ENCODE results near the gene RBCK1. TPM values are rescaled to one million over a fixed set of nuclear protein-coding genes. Genes with fewer than 3 reads are reported as not detected.

The RBCK1 gene
- total and polyA plus RNA-seq, 10 of the 15 experiments (the other 5 are each of a cell fraction or from before 2014, with no cell fraction given) = 14.1 to 99.7 (median 76.0) TPM

DNA sequence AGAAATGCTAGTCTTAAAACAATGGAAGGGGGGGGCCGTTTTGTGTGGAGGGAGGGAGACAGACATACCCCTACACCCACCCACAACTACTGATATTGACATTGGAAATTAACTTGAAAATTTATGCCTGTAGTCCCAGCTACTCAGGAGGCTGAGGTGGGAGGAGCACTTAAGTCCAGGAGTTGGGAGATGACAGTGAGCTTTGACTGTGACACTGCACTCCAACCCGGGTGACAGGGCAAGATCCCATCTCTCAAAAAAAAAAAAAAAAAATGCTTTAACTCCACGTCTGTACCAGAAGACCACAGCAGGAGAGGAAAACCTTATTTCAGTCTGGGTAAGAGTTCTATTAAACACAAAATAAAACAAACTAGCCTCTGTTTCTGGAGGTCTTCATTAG is 52.1 kb downstream of the RBCK1 start:
- ChIA-PET POLR2A (interaction anchor here (0.5 to 1.6 kb wide), 4 partner anchors 11 to 96 kb away, joined by 3 to 7 read pairs (median 4); no protein-coding TSS in a partner anchor), SMC1A (ENCODE audit: uncharacterized antibody, unreplicated experiment) (interaction anchor here (1.2 to 1.6 kb wide), 4 partner anchors 12 to 79 kb away, joined by 3 to 5 read pairs (median 4); no protein-coding TSS in a partner anchor), RAD21 (ENCODE audit: unreplicated experiment) (interaction anchor here (1.3 to 1.5 kb wide), 2 partner anchors 51 to 108 kb away, joined by 3 to 4 read pairs; no protein-coding TSS in a partner anchor), CTCF (interaction anchor here (0.8 to 1.2 kb wide), 4 partner anchors 12 to 105 kb away, joined by 3 to 4 read pairs (median 3); no protein-coding TSS in a partner anchor)
- no peak for ATAC-seq
- no peaks in the 10 kb centered on the region for H3K9me3 ChIP-seq (replicated peaks; ENCODE audit: control insufficient read depth, insufficient read depth, low read length)
- in situ Hi-C loops (cut with MboI) (no loop called here), intact Hi-C loops (cut with micrococcal nuclease; ENCODE audit: unreplicated experiment) (loop anchor here (5.0 kb wide), 1 partner anchor 108 kb away; no protein-coding TSS in a partner anchor)
- FAIRE-seq = no peak
- H3K9ac ChIP-seq (ENCODE audit: control insufficient read depth, insufficient read depth, low read length) = no peak overlapping the region
- peaks cover 5% of the 10 kb centered on the region for H3K4me1 ChIP-seq (ENCODE audit: control insufficient read depth, insufficient read depth, low read length)
- TF ChIP-seq CBFB (IDR thresholded peaks at IDR 0.05; ENCODE audit: low read depth) = no peak
- no peak for TF ChIP-seq CHD4 (IDR thresholded peaks at IDR 0.05)
- no peak for TF ChIP-seq SREBF2 (IDR thresholded peaks at IDR 0.05; ENCODE audit: low read length)
- TF ChIP-seq PRDM15 (CRISPR knock-in tag; IDR thresholded peaks at IDR 0.05) = no peak
- no peak for TF ChIP-seq FOXM1 (IDR thresholded peaks at IDR 0.05; ENCODE audit: low read depth, low read length)
- TF ChIP-seq, protein P1, sequence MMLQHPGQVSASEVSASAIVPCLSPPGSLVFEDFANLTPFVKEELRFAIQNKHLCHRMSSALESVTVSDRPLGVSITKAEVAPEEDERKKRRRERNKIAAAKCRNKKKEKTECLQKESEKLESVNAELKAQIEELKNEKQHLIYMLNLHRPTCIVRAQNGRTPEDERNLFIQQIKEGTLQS (IDR thresholded peaks at IDR 0.05; ENCODE audit: borderline replicate concordance, extremely low read depth, low read depth, low read length) = no peak
- TF ChIP-seq HCFC1 (IDR thresholded peaks at IDR 0.05; ENCODE audit: low read length) = no peak
- no peak for TF ChIP-seq HDAC6 (IDR thresholded peaks at IDR 0.05; ENCODE audit: unreplicated experiment)
- no peak for TF ChIP-seq IKZF2 (IDR thresholded peaks at IDR 0.05)
- TF ChIP-seq NBN (IDR thresholded peaks at IDR 0.05) = no peak
- H4K20me1 ChIP-seq (ENCODE audit: control insufficient read depth, insufficient read depth) = no peaks in the 10 kb centered on the region
- peak overlapping the region; percentile 19; the same call in 1 of the 2 replicates for H3K4me3 ChIP-seq
- no peak overlapping the region for H2AFZ ChIP-seq (ENCODE audit: control insufficient read depth, low read depth, low read length)
- BruUV-seq (replicated peaks) = no TSS peak
- no peak for DNase-seq (ENCODE audit: low read depth, low spot score)
- H3K27me3 ChIP-seq (replicated peaks in 1 of 2; ENCODE audit: control insufficient read depth in 2 of 2, insufficient read depth in 2 of 2, low read length in 1 of 2) = no peaks in the 10 kb centered on the region
- H3K36me3 ChIP-seq (ENCODE audit: control insufficient read depth in 2 of 2, insufficient read depth in 2 of 2, low read length in 1 of 2) = no peaks in the 10 kb centered on the region; a peak in 1 of 4 replicates
- H3K79me2 ChIP-seq (ENCODE audit: control insufficient read depth, insufficient read depth, low read length) = peaks cover 44% of the 10 kb centered on the region
- no peak overlapping the region for H3K27ac ChIP-seq (ENCODE audit: control insufficient read depth, insufficient read depth)
- peak overlapping the region; percentile 31 for H3K4me2 ChIP-seq (ENCODE audit: control insufficient read depth, insufficient read depth)
- 64% methylated on average over 3 of the region's 3 CpGs for WGBS (ENCODE audit: insufficient coverage, insufficient replicate concordance, low lambda C conversion rate, missing lambda C conversion rate)

Measured in GM12878 (cell line).